GM12801 (cell line): Measurements from ENCODE around the gene SPOPL.

ENCODE experiments used
- TF ChIP-seq, protein P1 (sequence below): IDR thresholded peaks from one replicate; pipeline ENCODE4 v1.5.1; 2011; ENCODE audit warnings: control low read depth; ENCODE audit not compliant: insufficient read length; ENCODE audit errors: extremely low read depth

The SPOPL gene

DNA sequence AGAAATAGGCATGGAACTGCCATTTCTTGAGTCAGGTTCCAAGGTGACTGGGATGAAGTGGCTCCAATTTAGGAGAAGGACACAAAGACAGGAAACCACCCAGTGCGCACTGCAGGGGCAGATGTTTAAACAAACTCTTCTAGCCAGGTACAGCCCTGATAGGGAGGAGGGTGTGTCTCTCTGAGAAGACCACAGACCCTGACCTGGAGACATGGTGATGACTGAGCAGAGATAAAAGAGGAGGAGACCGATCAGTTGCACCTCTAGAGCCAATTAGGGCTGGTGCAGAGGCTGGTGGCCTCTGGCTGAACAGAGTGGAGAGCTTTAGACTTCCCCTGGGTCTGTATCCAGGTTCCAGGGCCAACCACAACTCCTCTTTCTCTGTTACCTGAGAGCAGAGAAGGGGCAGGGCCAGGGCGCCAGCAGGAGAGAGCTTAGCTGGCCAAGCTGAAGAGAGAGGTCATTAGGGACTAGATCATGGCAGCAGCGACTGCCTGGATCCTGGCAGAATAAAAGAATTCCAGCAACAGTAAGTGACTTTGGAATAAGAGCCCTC is 5.4 kb upstream of the SPOPL start:
- TF ChIP-seq, protein P1, sequence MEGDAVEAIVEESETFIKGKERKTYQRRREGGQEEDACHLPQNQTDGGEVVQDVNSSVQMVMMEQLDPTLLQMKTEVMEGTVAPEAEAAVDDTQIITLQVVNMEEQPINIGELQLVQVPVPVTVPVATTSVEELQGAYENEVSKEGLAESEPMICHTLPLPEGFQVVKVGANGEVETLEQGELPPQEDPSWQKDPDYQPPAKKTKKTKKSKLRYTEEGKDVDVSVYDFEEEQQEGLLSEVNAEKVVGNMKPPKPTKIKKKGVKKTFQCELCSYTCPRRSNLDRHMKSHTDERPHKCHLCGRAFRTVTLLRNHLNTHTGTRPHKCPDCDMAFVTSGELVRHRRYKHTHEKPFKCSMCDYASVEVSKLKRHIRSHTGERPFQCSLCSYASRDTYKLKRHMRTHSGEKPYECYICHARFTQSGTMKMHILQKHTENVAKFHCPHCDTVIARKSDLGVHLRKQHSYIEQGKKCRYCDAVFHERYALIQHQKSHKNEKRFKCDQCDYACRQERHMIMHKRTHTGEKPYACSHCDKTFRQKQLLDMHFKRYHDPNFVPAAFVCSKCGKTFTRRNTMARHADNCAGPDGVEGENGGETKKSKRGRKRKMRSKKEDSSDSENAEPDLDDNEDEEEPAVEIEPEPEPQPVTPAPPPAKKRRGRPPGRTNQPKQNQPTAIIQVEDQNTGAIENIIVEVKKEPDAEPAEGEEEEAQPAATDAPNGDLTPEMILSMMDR, result no peak

DNA sequence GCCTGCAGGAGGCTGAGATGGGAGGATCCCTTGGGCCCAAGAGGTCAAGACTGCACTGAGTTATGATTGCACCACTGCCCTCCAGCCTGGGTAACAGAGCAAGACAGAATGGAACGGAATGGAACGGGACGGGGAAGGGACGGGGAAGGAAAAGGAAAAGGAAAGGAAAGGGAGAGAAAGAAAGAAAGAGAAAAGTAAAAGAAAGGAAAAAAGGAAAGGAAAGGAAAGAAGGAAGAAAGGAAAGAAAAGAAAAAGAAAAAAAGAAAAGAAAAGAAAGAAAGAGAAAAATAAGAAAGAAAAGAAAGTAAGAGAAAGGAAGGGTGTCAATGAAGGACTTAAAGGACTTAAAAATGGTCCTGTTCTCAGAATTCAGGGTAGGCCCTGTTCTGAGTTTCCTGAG is 4.3 kb upstream of the SPOPL start:
- TF ChIP-seq, protein P1, result no peak

DNA sequence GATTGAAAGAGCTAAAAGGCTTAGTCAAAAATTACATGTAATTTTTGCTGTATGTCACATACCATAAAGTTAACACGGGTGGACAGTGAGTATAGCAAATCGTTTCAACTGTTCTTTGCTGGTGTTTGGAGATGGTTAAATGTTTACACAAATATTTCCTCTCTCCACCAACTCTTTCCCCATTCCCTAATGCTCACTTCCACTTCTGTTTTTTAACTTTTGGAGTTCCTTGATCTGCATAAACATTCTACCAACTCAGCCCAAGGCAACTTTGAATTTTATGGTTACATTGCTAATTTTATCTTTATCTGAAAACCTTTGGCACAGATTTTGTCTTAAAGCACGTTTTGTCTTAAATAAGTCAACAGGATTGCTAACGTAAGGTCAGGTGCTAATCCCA is 1.9 kb upstream of the SPOPL start:
- TF ChIP-seq, protein P1, result no peak

DNA sequence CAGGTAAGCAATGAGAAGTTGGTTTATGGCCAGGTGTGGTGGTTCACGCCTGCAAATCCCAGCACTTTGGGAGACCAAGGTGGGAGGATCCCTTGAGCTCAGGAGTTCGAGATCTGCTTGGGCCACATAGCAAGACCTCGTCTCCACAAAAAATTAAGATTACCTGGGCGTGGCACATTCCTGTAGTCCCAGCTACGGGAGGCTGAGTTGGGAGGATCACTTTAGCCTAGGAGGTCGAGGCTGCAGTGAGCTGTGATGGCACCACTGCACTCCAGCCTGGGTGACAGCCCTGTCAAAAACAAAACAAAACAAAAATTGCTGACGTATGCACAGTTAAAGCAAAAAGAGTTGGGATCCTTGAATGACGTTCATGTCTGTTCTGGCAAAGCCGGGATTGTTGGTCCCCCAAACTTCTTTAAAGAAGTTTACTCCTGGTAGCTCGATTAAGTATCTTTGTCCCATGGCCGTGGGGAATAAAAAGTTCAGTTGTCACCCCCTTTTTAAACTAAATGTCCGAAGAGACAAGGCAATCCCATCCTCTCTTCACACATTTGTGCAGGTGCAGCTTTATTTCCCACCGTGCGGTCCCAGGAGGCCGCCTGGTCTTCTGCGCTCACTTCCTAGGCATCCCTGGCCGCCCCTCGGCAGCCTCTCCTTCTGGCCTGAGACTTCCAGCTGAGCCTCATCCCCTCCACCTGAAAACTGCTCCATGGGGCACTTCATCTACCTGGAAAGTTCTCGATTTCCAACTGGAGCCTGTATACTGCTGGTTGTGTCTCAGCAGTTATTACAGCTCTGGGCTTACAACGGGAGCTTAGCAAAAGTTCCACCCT is 762 bp upstream of the SPOPL start:
- TF ChIP-seq, protein P1, result no peak

DNA sequence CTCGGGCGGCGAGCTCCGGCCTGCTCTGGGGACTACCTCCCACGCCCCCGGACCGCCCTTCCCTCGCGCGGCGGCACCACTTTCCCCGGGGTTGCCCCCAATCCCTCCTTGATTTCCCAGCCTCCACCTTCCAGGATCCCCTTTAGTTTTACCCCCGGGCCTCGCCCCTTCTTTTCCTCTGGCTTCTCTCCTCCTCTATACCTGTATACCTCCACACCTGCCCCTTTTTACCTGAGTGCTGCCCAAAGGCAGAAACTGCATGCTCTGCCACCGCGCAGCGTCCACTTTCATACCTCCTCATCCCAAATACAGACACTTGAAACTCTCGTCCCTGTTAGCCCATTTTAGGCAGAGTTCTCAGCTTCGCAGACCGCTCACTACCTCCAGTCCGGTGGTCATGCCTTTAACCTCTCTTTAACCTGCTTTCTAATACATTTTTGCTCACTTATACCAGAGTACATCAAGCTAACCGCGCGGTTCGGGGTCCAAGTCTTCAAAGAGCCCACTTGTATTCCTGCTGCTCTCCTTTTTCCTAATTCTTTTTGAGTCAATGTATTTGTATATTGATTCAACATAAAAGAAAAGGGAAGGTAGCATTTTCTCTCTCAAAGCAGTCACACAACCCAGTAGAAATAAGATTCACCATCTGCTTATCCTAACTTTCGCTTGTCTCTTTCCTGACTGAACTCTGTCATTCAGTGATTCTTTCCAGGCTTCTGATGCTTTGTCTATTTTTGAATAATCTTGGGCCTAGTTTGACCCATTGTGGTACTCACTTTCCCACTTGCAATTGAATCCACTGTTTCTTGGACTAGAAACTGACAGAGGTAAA is 901 bp downstream of the SPOPL start:
- TF ChIP-seq, protein P1, result no peak

DNA sequence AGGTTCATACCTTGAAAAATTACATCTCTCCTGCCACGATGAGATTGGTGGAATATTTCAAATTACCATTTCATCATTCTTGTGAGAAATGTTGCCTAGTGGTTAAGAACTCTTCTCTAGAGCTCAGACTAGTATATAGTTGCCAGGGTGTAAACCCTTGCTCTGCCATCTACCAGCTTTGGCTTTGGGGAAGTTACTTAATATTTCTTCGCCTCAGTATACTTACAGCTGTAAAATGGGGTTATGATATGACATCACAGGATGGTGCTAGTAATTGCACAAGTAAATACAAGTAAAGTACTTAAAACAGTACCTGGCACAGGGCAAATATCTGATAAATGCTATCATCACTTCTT is 1.5 kb downstream of the SPOPL start:
- TF ChIP-seq, protein P1, result no peak

DNA sequence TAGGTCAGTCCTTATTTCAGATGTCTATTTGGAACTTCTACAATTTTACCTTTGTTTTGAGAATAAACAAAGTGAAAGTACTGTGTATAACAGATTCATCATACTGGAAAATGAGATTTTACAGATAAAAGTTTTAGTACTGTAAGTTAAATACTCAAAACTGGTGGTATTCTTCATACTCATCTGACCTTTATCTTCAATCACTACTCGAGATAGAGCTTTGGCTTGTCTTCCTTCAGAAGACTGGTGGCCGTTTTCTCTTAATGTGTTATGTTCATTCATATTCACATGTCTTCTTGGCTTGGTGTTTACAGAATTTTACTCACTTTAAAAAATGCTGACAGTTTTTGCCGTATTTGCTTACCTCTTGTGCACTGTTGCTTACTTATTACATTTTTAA is 2.1 kb downstream of the SPOPL start:
- TF ChIP-seq, protein P1, result no peak
